ENCODE results near the gene TMEM140. TPM values are rescaled to one million over a fixed set of nuclear protein-coding genes. Genes with fewer than 3 reads are reported as not detected.

TMEM140 gene
- polyA plus RNA-seq, 1 donor (not counting 4 experiments of a cell fraction or from before 2014, with no cell fraction given), result 0.17 TPM

GRCh38 chr7:135184254-135184841, 36.5 kb downstream of the TMEM140 start:
- H3K27me3 ChIP-seq (ENCODE audit: control insufficient read depth, extremely low read depth, insufficient read depth, low read length), result no peaks in the 10 kb centered on the region
- H3K4me3 ChIP-seq (ENCODE audit: control insufficient read depth in 2 of 3, extremely low read depth in 1 of 3, insufficient read depth in 2 of 3, low read depth in 1 of 3, low read length in 3 of 3), result no peak overlapping the region
- DNase-seq (ENCODE audit: low read depth, low spot score) (no peak), FAIRE-seq (no peak)
- no peaks in the 10 kb centered on the region for H3K9me1 ChIP-seq (ENCODE audit: control insufficient read depth, extremely low read depth, insufficient read depth, low read length)
- H3K79me2 ChIP-seq (ENCODE audit: control insufficient read depth, insufficient read depth, low read length), result peaks cover 3% of the 10 kb centered on the region
- no peak overlapping the region for H3K4me2 ChIP-seq (ENCODE audit: control insufficient read depth, extremely low read depth, insufficient read depth, low read depth, low read length)
- H3K36me3 ChIP-seq (ENCODE audit: control insufficient read depth in 2 of 2, extremely low read depth in 1 of 2, insufficient read depth in 2 of 2, low read length in 2 of 2), result peaks cover 27 to 41% of the 10 kb centered on the region in 2 experiments
- H2AFZ ChIP-seq (ENCODE audit: control insufficient read depth, low read length), result no peak overlapping the region
- H4K20me1 ChIP-seq (ENCODE audit: control insufficient read depth, extremely low read depth, insufficient read depth, low read length), result no peaks in the 10 kb centered on the region
- H3K4me1 ChIP-seq (ENCODE audit: control insufficient read depth, extremely low read depth, insufficient read depth, low read length), result peaks cover 21% of the 10 kb centered on the region
- H3K9me3 ChIP-seq (ENCODE audit: control insufficient read depth, low read depth, low read length), result peaks cover 25% of the 10 kb centered on the region
- no peak for TF ChIP-seq CTCF (optimal IDR thresholded peaks at IDR 0.05 in 1 of 3, IDR thresholded peaks at IDR 0.05 in 1 of 3, conservative IDR thresholded peaks at IDR 0.05 in 1 of 3; ENCODE audit: extremely low read depth in 1 of 3, insufficient read depth in 2 of 3, low read length in 3 of 3)
- no peak for TF ChIP-seq EZH2 (IDR thresholded peaks at IDR 0.05; ENCODE audit: low read length)
- H3K27ac ChIP-seq (ENCODE audit: control insufficient read depth, insufficient read depth, low read length), result no peak overlapping the region
- no peak overlapping the region for H3K9ac ChIP-seq (ENCODE audit: control insufficient read depth, extremely low read depth, insufficient read depth, low read length)
- dilution Hi-C loops (cut with MboI; ENCODE audit: extremely low pct_ligation_motif_present, low sequenced_read_pairs), result no loop called here

GRCh38 chr7:135185471-135186260, 37.8 kb downstream of the TMEM140 start:
- dilution Hi-C loops (cut with MboI; ENCODE audit: extremely low pct_ligation_motif_present, low sequenced_read_pairs), result no loop called here
- TF ChIP-seq CTCF (optimal IDR thresholded peaks at IDR 0.05 in 1 of 3, IDR thresholded peaks at IDR 0.05 in 1 of 3, conservative IDR thresholded peaks at IDR 0.05 in 1 of 3; ENCODE audit: extremely low read depth in 1 of 3, insufficient read depth in 2 of 3, low read length in 3 of 3) (no peak), EZH2 (IDR thresholded peaks at IDR 0.05; ENCODE audit: low read length) (no peak)
- Histone ChIP-seq H4K20me1 (ENCODE audit: control insufficient read depth, extremely low read depth, insufficient read depth, low read length) (no peaks in the 10 kb centered on the region), H3K9me1 (ENCODE audit: control insufficient read depth, extremely low read depth, insufficient read depth, low read length) (no peaks in the 10 kb centered on the region), H3K36me3 (ENCODE audit: control insufficient read depth in 2 of 2, extremely low read depth in 1 of 2, insufficient read depth in 2 of 2, low read length in 2 of 2) (peaks cover 27 to 41% of the 10 kb centered on the region in 2 experiments), H2AFZ (ENCODE audit: control insufficient read depth, low read length) (no peak overlapping the region), H3K27me3 (ENCODE audit: control insufficient read depth, extremely low read depth, insufficient read depth, low read length) (no peaks in the 10 kb centered on the region), H3K4me2 (ENCODE audit: control insufficient read depth, extremely low read depth, insufficient read depth, low read depth, low read length) (no peak overlapping the region), H3K4me1 (ENCODE audit: control insufficient read depth, extremely low read depth, insufficient read depth, low read length) (peaks cover 34% of the 10 kb centered on the region), H3K27ac (ENCODE audit: control insufficient read depth, insufficient read depth, low read length) (no peak overlapping the region), H3K79me2 (ENCODE audit: control insufficient read depth, insufficient read depth, low read length) (peaks cover 3% of the 10 kb centered on the region), H3K9ac (ENCODE audit: control insufficient read depth, extremely low read depth, insufficient read depth, low read length) (no peak overlapping the region), H3K9me3 (ENCODE audit: control insufficient read depth, low read depth, low read length) (peaks cover 19% of the 10 kb centered on the region), H3K4me3 (ENCODE audit: control insufficient read depth in 2 of 3, extremely low read depth in 1 of 3, insufficient read depth in 2 of 3, low read depth in 1 of 3, low read length in 3 of 3) (no peak overlapping the region)
- DNase-seq (ENCODE audit: low read depth, low spot score) (no peak), FAIRE-seq (no peak)
